ENCODE measurements around the gene CNTNAP2. TPM values are rescaled to one million over a fixed set of nuclear protein-coding genes. Genes with fewer than 3 reads are reported as not detected.

Gene CNTNAP2
- total RNA-seq, 1 donor = 7.6 TPM

DNA sequence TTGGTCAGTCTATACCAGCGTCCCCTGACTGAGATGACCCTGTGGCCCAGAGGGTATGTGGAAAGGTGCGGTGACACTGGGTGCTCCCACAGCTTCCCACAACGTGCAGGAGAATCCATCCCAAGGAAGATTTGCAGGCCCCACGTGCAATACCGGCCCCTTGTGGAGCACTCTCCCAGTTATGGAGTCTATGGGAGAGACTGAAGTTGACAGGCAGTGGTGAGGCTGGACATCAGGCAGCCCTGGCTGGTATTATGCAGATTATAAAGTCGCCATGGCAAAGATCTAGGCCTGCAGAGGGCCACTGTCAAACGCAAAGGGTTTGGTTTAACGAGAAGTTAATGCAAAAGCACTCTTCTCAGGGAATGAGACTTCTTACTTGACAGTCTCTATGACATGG, 2039.2 kb downstream of the CNTNAP2 start:
- Histone ChIP-seq H4K20me1 (ENCODE audit: insufficient read depth, low read length) (no peaks in the 10 kb centered on the region), H3K9me3 (ENCODE audit: low read depth, low read length) (no peaks in the 10 kb centered on the region), H3K79me2 (ENCODE audit: insufficient read depth, low read length) (no peaks in the 10 kb centered on the region), H3K4me3 (ENCODE audit: insufficient read depth, low read length) (no peak overlapping the region), H3K4me2 (ENCODE audit: insufficient read depth, low read length) (no peak overlapping the region), H3K27ac (ENCODE audit: low read depth, low read length) (peak overlapping the region; percentile 70), H3K4me1 (ENCODE audit: insufficient read depth, low read length) (no peaks in the 10 kb centered on the region), H3K36me3 (ENCODE audit: insufficient read depth, low read length) (no peaks in the 10 kb centered on the region), H3K27me3 (ENCODE audit: insufficient read depth, low read length) (no peaks in the 10 kb centered on the region), H2AFZ (ENCODE audit: low read length) (no peak overlapping the region)
- TF ChIP-seq, protein P1, sequence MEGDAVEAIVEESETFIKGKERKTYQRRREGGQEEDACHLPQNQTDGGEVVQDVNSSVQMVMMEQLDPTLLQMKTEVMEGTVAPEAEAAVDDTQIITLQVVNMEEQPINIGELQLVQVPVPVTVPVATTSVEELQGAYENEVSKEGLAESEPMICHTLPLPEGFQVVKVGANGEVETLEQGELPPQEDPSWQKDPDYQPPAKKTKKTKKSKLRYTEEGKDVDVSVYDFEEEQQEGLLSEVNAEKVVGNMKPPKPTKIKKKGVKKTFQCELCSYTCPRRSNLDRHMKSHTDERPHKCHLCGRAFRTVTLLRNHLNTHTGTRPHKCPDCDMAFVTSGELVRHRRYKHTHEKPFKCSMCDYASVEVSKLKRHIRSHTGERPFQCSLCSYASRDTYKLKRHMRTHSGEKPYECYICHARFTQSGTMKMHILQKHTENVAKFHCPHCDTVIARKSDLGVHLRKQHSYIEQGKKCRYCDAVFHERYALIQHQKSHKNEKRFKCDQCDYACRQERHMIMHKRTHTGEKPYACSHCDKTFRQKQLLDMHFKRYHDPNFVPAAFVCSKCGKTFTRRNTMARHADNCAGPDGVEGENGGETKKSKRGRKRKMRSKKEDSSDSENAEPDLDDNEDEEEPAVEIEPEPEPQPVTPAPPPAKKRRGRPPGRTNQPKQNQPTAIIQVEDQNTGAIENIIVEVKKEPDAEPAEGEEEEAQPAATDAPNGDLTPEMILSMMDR (IDR thresholded peaks at IDR 0.05; ENCODE audit: extremely low read depth, low read depth, low read length) = no peak
- no peak for DNase-seq (ENCODE audit: insufficient read length, low spot score, missing footprints)

DNA sequence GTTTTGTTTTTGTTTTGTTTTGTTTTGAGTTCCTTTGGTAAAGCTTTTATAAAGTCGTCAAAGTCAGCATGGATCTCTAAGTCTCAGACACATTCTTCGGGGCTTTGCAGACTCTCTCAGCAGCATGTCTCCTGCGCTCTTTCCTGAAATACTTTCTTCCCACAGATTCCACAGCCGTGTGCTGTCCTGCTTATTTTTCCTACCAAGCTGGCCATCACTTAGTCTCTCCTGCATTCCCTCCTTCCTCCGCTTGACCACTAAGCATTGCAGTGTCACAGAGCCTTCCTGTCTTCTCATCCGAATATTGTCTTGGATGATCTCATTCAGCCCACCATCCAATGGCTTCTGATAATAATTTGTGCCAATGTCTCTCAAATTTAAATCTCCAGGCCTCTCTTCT, 2039.6 kb downstream of the CNTNAP2 start:
- no peaks in the 10 kb centered on the region for H3K36me3 ChIP-seq (ENCODE audit: insufficient read depth, low read length)
- no peak overlapping the region for H3K4me3 ChIP-seq (ENCODE audit: insufficient read depth, low read length)
- peak; percentile 30 for DNase-seq (ENCODE audit: insufficient read length, low spot score, missing footprints)
- no peak overlapping the region for H3K4me2 ChIP-seq (ENCODE audit: insufficient read depth, low read length)
- no peaks in the 10 kb centered on the region for H3K27me3 ChIP-seq (ENCODE audit: insufficient read depth, low read length)
- no peaks in the 10 kb centered on the region for H3K9me3 ChIP-seq (ENCODE audit: low read depth, low read length)
- peak overlapping the region; percentile 70 for H3K27ac ChIP-seq (ENCODE audit: low read depth, low read length)
- H3K79me2 ChIP-seq (ENCODE audit: insufficient read depth, low read length) = no peaks in the 10 kb centered on the region
- no peaks in the 10 kb centered on the region for H4K20me1 ChIP-seq (ENCODE audit: insufficient read depth, low read length)
- H3K4me1 ChIP-seq (ENCODE audit: insufficient read depth, low read length) = no peaks in the 10 kb centered on the region
- TF ChIP-seq, protein P1 (IDR thresholded peaks at IDR 0.05; ENCODE audit: extremely low read depth, low read depth, low read length) = no peak
- H2AFZ ChIP-seq (ENCODE audit: low read length) = no peak overlapping the region

DNA sequence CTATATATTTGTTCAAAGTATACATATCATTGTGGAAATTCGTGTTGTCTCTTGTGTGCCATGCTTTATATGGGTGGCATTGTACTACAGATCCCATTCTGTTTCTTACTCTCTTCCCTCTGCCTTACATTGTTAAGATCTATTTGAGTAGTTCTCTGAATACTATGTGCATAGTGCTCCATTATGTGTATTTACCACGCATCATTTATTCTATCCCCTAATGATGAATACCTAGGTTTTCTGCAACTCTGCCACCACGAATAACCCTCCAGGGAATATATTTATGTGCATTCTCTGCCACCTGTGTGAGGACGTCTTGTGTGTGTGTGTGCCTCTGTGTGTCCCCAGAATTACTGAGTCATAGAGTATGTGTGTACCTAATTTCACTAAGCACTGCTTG, 2042.7 kb downstream of the CNTNAP2 start:
- no peaks in the 10 kb centered on the region for H3K36me3 ChIP-seq (ENCODE audit: insufficient read depth, low read length)
- H3K27ac ChIP-seq (ENCODE audit: low read depth, low read length) = no peak overlapping the region
- H3K9me3 ChIP-seq (ENCODE audit: low read depth, low read length) = no peaks in the 10 kb centered on the region
- no peak overlapping the region for H3K4me3 ChIP-seq (ENCODE audit: insufficient read depth, low read length)
- TF ChIP-seq, protein P1 (IDR thresholded peaks at IDR 0.05; ENCODE audit: extremely low read depth, low read depth, low read length) = no peak
- H3K4me2 ChIP-seq (ENCODE audit: insufficient read depth, low read length) = no peak overlapping the region
- H3K27me3 ChIP-seq (ENCODE audit: insufficient read depth, low read length) = no peaks in the 10 kb centered on the region
- H3K4me1 ChIP-seq (ENCODE audit: insufficient read depth, low read length) = no peaks in the 10 kb centered on the region
- no peak overlapping the region for H2AFZ ChIP-seq (ENCODE audit: low read length)
- no peak for DNase-seq (ENCODE audit: insufficient read length, low spot score, missing footprints)
- H3K79me2 ChIP-seq (ENCODE audit: insufficient read depth, low read length) = no peaks in the 10 kb centered on the region
- H4K20me1 ChIP-seq (ENCODE audit: insufficient read depth, low read length) = no peaks in the 10 kb centered on the region

DNA sequence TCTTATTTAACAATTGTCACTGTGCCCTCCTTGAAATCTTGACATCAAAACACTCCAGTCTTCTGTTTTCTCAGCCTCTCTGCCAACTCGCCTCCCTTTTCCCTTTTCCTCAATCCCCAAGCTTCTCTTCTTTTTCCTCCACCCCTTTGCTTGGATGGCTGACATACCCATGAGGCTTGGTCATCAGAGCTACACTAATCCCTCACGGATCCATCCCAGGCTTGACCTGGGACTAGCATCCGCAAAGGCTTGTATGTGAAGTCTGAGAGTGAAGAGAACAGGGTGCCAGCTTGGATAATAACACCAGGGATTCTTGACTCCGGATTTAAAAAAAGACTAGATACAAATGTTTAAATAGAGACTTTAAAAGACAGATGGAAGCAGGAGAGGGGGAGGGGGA, 2045.2 kb downstream of the CNTNAP2 start:
- Histone ChIP-seq H3K9me3 (ENCODE audit: low read depth, low read length) (no peaks in the 10 kb centered on the region), H3K27ac (ENCODE audit: low read depth, low read length) (no peak overlapping the region), H3K79me2 (ENCODE audit: insufficient read depth, low read length) (no peaks in the 10 kb centered on the region), H4K20me1 (ENCODE audit: insufficient read depth, low read length) (no peaks in the 10 kb centered on the region), H3K36me3 (ENCODE audit: insufficient read depth, low read length) (no peaks in the 10 kb centered on the region), H3K4me1 (ENCODE audit: insufficient read depth, low read length) (no peaks in the 10 kb centered on the region), H3K4me2 (ENCODE audit: insufficient read depth, low read length) (no peak overlapping the region), H3K27me3 (ENCODE audit: insufficient read depth, low read length) (no peaks in the 10 kb centered on the region), H2AFZ (ENCODE audit: low read length) (no peak overlapping the region), H3K4me3 (ENCODE audit: insufficient read depth, low read length) (no peak overlapping the region)
- DNase-seq (ENCODE audit: insufficient read length, low spot score, missing footprints) = no peak
- TF ChIP-seq, protein P1 (IDR thresholded peaks at IDR 0.05; ENCODE audit: extremely low read depth, low read depth, low read length) = no peak
